Mucosa of descending colon (tissue), 3 donors: ENCODE results near the gene GOLT1B. TPM values are rescaled to one million over a fixed set of nuclear protein-coding genes. Genes with fewer than 3 reads are reported as not detected.

Source experiments
- ATAC-seq: fragments of 200-7000 bp; cut with Tn5 transposase; one replicate; pipeline ENCODE4 v1.9.1; 2020; ENCODE audit warnings: mild to moderate bottlenecking, moderate library complexity
- DNase-seq, 3 donors: peaks; one replicate each; pipeline ENCODE4 v3.0.0-alpha.2; 2020
- H3K36me3 ChIP-seq: fragments of 200-600 bp; one replicate; pipeline ENCODE4 v1.8.0; 2021; ENCODE audit warnings: low read depth, mild to moderate bottlenecking
- H3K4me1 ChIP-seq: fragments of 200-600 bp; one replicate; pipeline ENCODE4 v1.8.0; 2021; ENCODE audit warnings: low read depth, mild to moderate bottlenecking
- H3K4me3 ChIP-seq: fragments of 200-600 bp; one replicate; pipeline ENCODE4 v1.8.0; 2021; ENCODE audit warnings: mild to moderate bottlenecking
- H3K9me3 ChIP-seq: fragments of 200-600 bp; one replicate; pipeline ENCODE4 v1.8.0; 2021; ENCODE audit warnings: mild to moderate bottlenecking
- CTCF ChIP-seq: fragments of 200-600 bp; IDR thresholded peaks from one replicate; pipeline ENCODE4 v1.8.0; 2022; ENCODE audit warnings: antibody characterized with exemption, mild to moderate bottlenecking
- intact Hi-C, 2 donors: fragments of 100-400 bp; cut with DNase I in 1 of 2; cut with micrococcal nuclease in 1 of 2; formaldehyde crosslinking; loops; one replicate each; pipeline versions ENCODE4 v1.11.0 to v1.11.1; 2022; cut with DNase I, micrococcal nuclease
- total RNA-seq, 3 donors: library from RNA; stranded (reverse); fragmentation: NEBNext Ultra II Directional in 2 of 3; extraction: Animal tissue kit (Norgen Biotek cat#: 25700) in 2 of 3; gene quantifications; one replicate each; pipeline versions ENCODE4 v1.2.1 to v1.2.4, GENCODE V29; 2021 to 2023
- donor health status: DM: no; HTN: no; CAD: no; lungs with moderate emphysema.
- donor health status: DM: no; HTN: no; CAD: no.
- donor health status: DM: no; HTN: yes; CAD: no.

The GOLT1B gene
- total RNA-seq, 3 donors from 2014 or later = 15.4 to 22.0 (median 21.5) TPM

- ATAC-seq = no peak
- no peak for DNase-seq
- Histone ChIP-seq H3K9me3 (no peaks in the 10 kb centered on the region), H3K4me1 (peaks cover 9% of the 10 kb centered on the region), H3K36me3 (no peaks in the 10 kb centered on the region), H3K4me3 (no peak overlapping the region)
- TF ChIP-seq CTCF = no peak
- intact Hi-C loops = no loop called here
These were observed 4.3 kb downstream of the GOLT1B start for GRCh38 chr12:21505888-21506287.

- intact Hi-C loops = no loop called here
- no peak for TF ChIP-seq CTCF
- Histone ChIP-seq H3K4me3 (no peak overlapping the region), H3K9me3 (no peaks in the 10 kb centered on the region), H3K4me1 (peaks cover 5% of the 10 kb centered on the region), H3K36me3 (no peaks in the 10 kb centered on the region)
- no peak for DNase-seq
- no peak for ATAC-seq
These were observed 6.3 kb downstream of the GOLT1B start for GRCh38 chr12:21507849-21508248.

GRCh38 chr12:21509768-21510167, 8.2 kb downstream of the GOLT1B start:
- Histone ChIP-seq H3K9me3 (no peaks in the 10 kb centered on the region), H3K4me3 (no peak overlapping the region), H3K36me3 (no peaks in the 10 kb centered on the region), H3K4me1 (no peaks in the 10 kb centered on the region)
- DNase-seq (no peak), ATAC-seq (peak; percentile 24)
- no peak for TF ChIP-seq CTCF
- intact Hi-C loops = no loop called here

- DNase-seq (no peak), ATAC-seq (no peak)
- no peaks in the 10 kb centered on the region for H3K4me1 ChIP-seq
- H3K4me3 ChIP-seq = no peak overlapping the region
- TF ChIP-seq CTCF = no peak
- intact Hi-C loops = no loop called here
- no peaks in the 10 kb centered on the region for H3K9me3 ChIP-seq
- no peaks in the 10 kb centered on the region for H3K36me3 ChIP-seq
These were observed 14.7 kb downstream of the GOLT1B start for GRCh38 chr12:21516281-21516680.

GRCh38 chr12:21518451-21518850, 16.9 kb downstream of the GOLT1B start:
- Histone ChIP-seq H3K9me3 (no peaks in the 10 kb centered on the region), H3K36me3 (no peaks in the 10 kb centered on the region), H3K4me3 (no peak overlapping the region), H3K4me1 (no peaks in the 10 kb centered on the region)
- no peak for TF ChIP-seq CTCF
- intact Hi-C loops = no loop called here
- ATAC-seq (no peak), DNase-seq (no peak)

GRCh38 chr12:21521541-21521940, 20.0 kb downstream of the GOLT1B start:
- ATAC-seq (no peak), DNase-seq (no peak)
- Histone ChIP-seq H3K4me1 (no peaks in the 10 kb centered on the region), H3K36me3 (no peaks in the 10 kb centered on the region), H3K9me3 (no peaks in the 10 kb centered on the region), H3K4me3 (no peak overlapping the region)
- intact Hi-C loops = no loop called here
- no peak for TF ChIP-seq CTCF
